ENCODE measurements around the gene UBAP1. TPM values are rescaled to one million over a fixed set of nuclear protein-coding genes. Genes with fewer than 3 reads are reported as not detected.

UBAP1 gene
- total RNA-seq (2012; rRNA removed) (28.3 and 30.6 TPM in 2 replicates), polyA plus RNA-seq (2012; rRNA removed) (35.4 and 37.0 TPM in 2 replicates), Bru-seq, nascent RNA (percentile 90 among the genes with signal in this experiment), BruChase-seq, experiment 1, labeled RNA remaining after a 6-hour chase (percentile 96 among the genes with signal in this experiment), BruChase-seq, experiment 2, labeled RNA remaining after a 2-hour chase (percentile 87 among the genes with signal in this experiment)
- polyA plus RNA-seq (2012; cell fraction: cytosol; rRNA removed): 16.1 and 17.7 TPM in 2 replicates
- 12.0 and 26.9 TPM in 2 replicates for polyA plus RNA-seq (2012; cell fraction: nucleus; rRNA removed; ENCODE audit: low replicate concordance)
- long read RNA-seq, transcript UBAP1-201 (7 exons, 2,735 nt): major isoform, 26 of 49 reads
- long read RNA-seq, transcript UBAP1-204 (6 exons, 2,029 nt): minor isoform, 6 of 49 reads
- long read RNA-seq, partial matches to known transcripts: 10 of 49 reads
- long read RNA-seq, other reads (novel, unspliced or antisense): 5 of 49 reads

DNA sequence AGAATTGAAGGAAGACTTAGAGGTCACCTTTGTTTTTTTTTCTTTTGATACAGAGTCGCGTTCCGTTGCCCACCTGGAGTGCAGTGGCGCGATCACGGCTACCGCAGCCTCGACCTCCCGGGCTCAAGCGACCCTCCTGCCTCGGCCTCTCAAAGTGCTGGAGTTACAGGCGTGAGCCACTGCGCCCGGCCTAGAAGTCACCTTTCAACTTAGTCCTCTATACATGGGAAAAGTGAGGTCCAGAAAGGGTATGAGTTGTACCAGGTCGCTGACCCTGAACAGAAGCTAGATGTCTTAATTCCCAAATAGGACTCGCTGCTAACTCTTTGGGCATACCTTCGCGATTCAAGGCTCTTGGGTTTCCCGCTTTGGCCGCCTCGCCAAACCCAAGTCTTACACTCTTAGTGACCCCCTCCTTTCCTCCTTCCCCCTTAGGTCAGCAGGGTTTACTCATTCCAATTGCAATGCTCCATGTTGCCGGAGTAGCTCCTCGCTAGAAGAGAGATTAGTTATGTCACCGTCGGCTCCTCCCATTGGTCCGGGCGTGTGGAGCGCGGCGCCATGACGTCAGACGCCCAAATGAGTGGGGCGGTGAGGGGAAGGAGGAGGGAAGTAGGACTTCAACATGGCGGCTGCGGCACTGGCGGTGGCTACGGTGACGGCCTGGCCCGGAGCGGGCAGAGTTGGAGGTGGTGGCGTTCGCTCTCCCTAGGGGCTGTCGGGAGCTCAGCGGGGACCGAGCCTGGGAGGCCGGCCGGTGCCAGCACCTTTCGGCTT lies at the start of gene UBAP1:
UBAP1 (plus strand) TSS at position 608 of the 777 bp plus-strand sequence. CDS start 41,872 bp downstream, outside the sequence.
- 2% methylated on average over 16 of the region's 48 CpGs; no CpG with 5 or more reads in 1 of the 2 experiments for WGBS, 2 experiments (ENCODE audit: extremely low coverage in 2 of 2, insufficient read length in 1 of 2)
- POLR2A ChIA-PET (ENCODE audit: unreplicated experiment): no interaction called here

More for the DNA sequence above, at the start of gene UBAP1:
- H3K9me1 ChIP-seq (ENCODE audit: insufficient read depth, low read length): no peaks in the 10 kb centered on the region
- peak within 1 kb of the TSS; percentile 82 for H3K56ac ChIP-seq (ENCODE audit: extremely low read depth, insufficient read depth, low read length)
- dilution Hi-C loops (cut with HindIII; ENCODE audit: low sequenced_read_pairs, unreplicated experiment) (no loop called here), in situ Hi-C loops (cut with MboI; ENCODE audit: low sequenced_read_pairs) (no loop called here), intact Hi-C loops (cut with micrococcal nuclease) (loop anchor here (1.0 to 2.0 kb wide), 2 partner anchors 52 to 74 kb away; partner anchors contain the start of gene DCAF12)
- H4K20me1 ChIP-seq (ENCODE audit: insufficient read depth, low read length): peaks cover 6% of the 10 kb centered on the region; the same call in 1 of the 2 replicates
- no peaks in the 10 kb centered on the region for H3K36me3 ChIP-seq (ENCODE audit: control insufficient read depth, insufficient read depth, low read length)
- no peaks in the 10 kb centered on the region for H3K9me3 ChIP-seq (ENCODE audit: control insufficient read depth, insufficient read depth, low read length)
- peak within 1 kb of the TSS; percentile 91 for H3K4me2 ChIP-seq (ENCODE audit: low read depth, low read length)
- H2BK15ac ChIP-seq (ENCODE audit: low read depth, low read length): peak within 1 kb of the TSS; percentile 67
- H3K9ac ChIP-seq (ENCODE audit: low read depth, low read length): peak within 1 kb of the TSS; percentile 99
- H3K14ac ChIP-seq (replicated peaks; ENCODE audit: low read depth, low read length): peak within 1 kb of the TSS; percentile 96
- peak within 1 kb of the TSS; percentile 93 for H3K27ac ChIP-seq (ENCODE audit: insufficient read depth, low read length)
- peak within 1 kb of the TSS; percentile 66 to 97 for H4K8ac ChIP-seq (ENCODE audit: low read depth in 2 of 2, low read length in 2 of 2)
- peak within 1 kb of the TSS; percentile 51 for H2AK5ac ChIP-seq (ENCODE audit: low read depth, low read length)
- peak within 1 kb of the TSS; percentile 74 for H3K4ac ChIP-seq (ENCODE audit: low read depth, low read length)
- H3K79me1 ChIP-seq (ENCODE audit: low read depth in 1 of 2, low read length in 2 of 2): peaks cover 3 to 15% of the 10 kb centered on the region in 2 experiments
- no peak within 1 kb of the TSS for H2BK20ac ChIP-seq (ENCODE audit: low read depth, low read length)
- TF ChIP-seq RFX5 (IDR thresholded peaks at IDR 0.05; ENCODE audit: low read depth, low read length): peak; percentile 52; the same call in 1 of the 2 replicates
- no peak for TF ChIP-seq CHD1 (IDR thresholded peaks at IDR 0.05; ENCODE audit: low read depth, low read length)
- TF ChIP-seq NFE2L2 (IDR thresholded peaks at IDR 0.05; ENCODE audit: low read depth, low read length): no peak
- TF ChIP-seq MAZ (IDR thresholded peaks at IDR 0.05; ENCODE audit: borderline replicate concordance, low read depth, low read length): peak; percentile 91
- TF ChIP-seq SMC3 (IDR thresholded peaks at IDR 0.05; ENCODE audit: low read depth, low read length): no peak
- TF ChIP-seq USF2 (IDR thresholded peaks at IDR 0.05; ENCODE audit: low read depth, low read length): peak; percentile 16; the same call in 1 of the 2 replicates
- no peak for TF ChIP-seq BHLHE40 (IDR thresholded peaks at IDR 0.05; ENCODE audit: low read depth, low read length)
- TF ChIP-seq CEBPB (IDR thresholded peaks at IDR 0.05; ENCODE audit: low read depth, low read length): peak; percentile 55
- no peak for TF ChIP-seq RAD21 (IDR thresholded peaks at IDR 0.05; ENCODE audit: low read length)
- TF ChIP-seq MAFK (IDR thresholded peaks at IDR 0.05; ENCODE audit: low read depth, low read length): peak; percentile 64
- TF ChIP-seq POLR2A (IDR thresholded peaks at IDR 0.05; ENCODE audit: low read depth, low read length): peak; percentile 92
- no peak for TF ChIP-seq MXI1 (IDR thresholded peaks at IDR 0.05; ENCODE audit: borderline replicate concordance, low read depth, low read length)
- TF ChIP-seq FOS (IDR thresholded peaks at IDR 0.05; ENCODE audit: low read depth, low read length): 0 out of 2 replicates have a peak, but pooled peaks have one; percentile 9
- peak; percentile 99 for ATAC-seq (ENCODE audit: low read depth)
- CTCF ChIA-PET: interaction anchor here (0.5 to 1.2 kb wide), 3 partner anchors 15 to 75 kb away, joined by 3 to 6 read pairs (median 3); no protein-coding TSS in a partner anchor
- BruUV-seq (replicated peaks): no TSS peak
- peak within 1 kb of the TSS; percentile 77 for H2BK120ac ChIP-seq (ENCODE audit: low read depth, low read length)
- peak within 1 kb of the TSS; percentile 64 for H3K4me3 ChIP-seq (ENCODE audit: insufficient read depth, low read depth, low read length)
- peak within 1 kb of the TSS; percentile 92 for H2AK9ac ChIP-seq (replicated peaks; ENCODE audit: low read depth, low read length, poor library complexity)
- H4K91ac ChIP-seq (ENCODE audit: insufficient read depth, low read depth, low read length): peak within 1 kb of the TSS; percentile 35
- DNase-seq: peak; percentile 97
- H2BK5ac ChIP-seq (ENCODE audit: low read depth, low read length, poor library complexity, severe bottlenecking): peak within 1 kb of the TSS; percentile 91
- H3K4me1 ChIP-seq (ENCODE audit: control insufficient read depth, insufficient read depth, low read length): no peaks in the 10 kb centered on the region
- H3K23ac ChIP-seq (ENCODE audit: low read depth, low read length): peak within 1 kb of the TSS; percentile 92
- H2AFZ ChIP-seq (replicated peaks; ENCODE audit: low read length, poor library complexity): peak within 1 kb of the TSS; percentile 98
- peak within 1 kb of the TSS; percentile 82 for H4K5ac ChIP-seq (ENCODE audit: low read depth, low read length)
- no peaks in the 10 kb centered on the region for H3K27me3 ChIP-seq (ENCODE audit: control insufficient read depth, insufficient read depth, low read length)
- H3K18ac ChIP-seq (ENCODE audit: low read depth, low read length): peak within 1 kb of the TSS; percentile 88

Measured in IMR-90 (cell line).